Right lobe of liver (tissue), 6 donors: ENCODE measurements around the gene IL17B. TPM values are rescaled to one million over a fixed set of nuclear protein-coding genes. Genes with fewer than 3 reads are reported as not detected.

Experiments
- ATAC-seq, 4 donors: fragments of 200-7000 bp; cut with Tn5 transposase; one replicate each; pipeline ENCODE4 v1.9.1; 2020; ENCODE audit warnings: mild to moderate bottlenecking in 4 of 4, moderate library complexity in 4 of 4
- DNase-seq, 3 donors: peaks; one replicate each; pipeline ENCODE4 v3.0.0-alpha.2; 2020
- H3K27ac ChIP-seq, 3 donors: fragments of 200-600 bp; one replicate each; pipeline ENCODE4 v1.8.0; 2022
- H3K27me3 ChIP-seq, 2 donors: fragments of 200-600 bp; one replicate each; pipeline ENCODE4 v1.8.0; 2022
- H3K36me3 ChIP-seq, 4 donors: fragments of 200-600 bp; sonication (generic) in 1 of 4; one replicate each; pipeline versions ENCODE4 v1.5.1 to v1.8.0; 2017 to 2022; ENCODE audit warnings: control low read depth in 1 of 4
- H3K4me1 ChIP-seq, 4 donors: fragments of 200-600 bp; sonication (generic) in 1 of 4; one replicate each; pipeline versions ENCODE4 v1.5.1 to v1.8.0; 2017 to 2022; ENCODE audit warnings: control low read depth in 1 of 4
- H3K4me3 ChIP-seq, 3 donors: fragments of 200-600 bp; one replicate each; pipeline ENCODE4 v1.8.0; 2022
- H3K9me3 ChIP-seq, 4 donors: fragments of 200-600 bp; sonication (generic) in 1 of 4; one replicate each; pipeline versions ENCODE4 v1.5.1 to v1.8.0; 2017 to 2022; ENCODE audit warnings: control low read depth in 1 of 4
- POLR2A ChIP-seq: fragments of 450-650 bp; IDR thresholded peaks from one replicate; pipeline ENCODE4 v1.6.1; 2017; ENCODE audit warnings: antibody characterized with exemption, mild to moderate bottlenecking
- WGBS: methylation state at CpG from one replicate; pipeline ENCODE4 v1.1.6; 2018; ENCODE audit warnings: low coverage, low lambda C conversion rate; ENCODE audit not compliant: insufficient coverage; ENCODE audit errors: missing lambda C conversion rate; 5-methylcytosine and 5-hydroxymethylcytosine counted together
- intact Hi-C, 2 donors: fragments of 100-400 bp; cut with DNase I; formaldehyde crosslinking; loops; one replicate each; pipeline versions ENCODE4 v1.11.2 to v1.14.1; 2022
- total RNA-seq, 6 experiments: library from RNA; depleted of rRNA in 2 of 6; stranded (reverse); fragments of >200 nt in 2 of 6; fragmentation: NEBNext Ultra II Directional in 3 of 6; extraction: Animal tissue kit (Norgen Biotek cat#: 25700) in 3 of 6; gene quantifications; one replicate each; pipeline versions ENCODE4 v1.1.0 to v1.2.4, GENCODE V29; 2016 to 2023
- TF ChIP-seq, protein P1 (sequence below), 4 donors: fragments of 200-600 bp in 3 of 4; fragments of 450-650 bp in 1 of 4; IDR thresholded peaks; one replicate each; pipeline versions ENCODE4 v1.5.1 to v1.8.0; 2016 to 2022; ENCODE audit warnings: antibody characterized with exemption in 4 of 4, mild to moderate bottlenecking in 2 of 4
- donor health status: DM: no; HTN: yes; CAD: no.
- donor health status: DM: no; HTN: no; CAD: no.
- donor health status: DM: no; HTN: no; CAD: no.
- donor health status: DM: no; HTN: yes; CAD: no.
- donor health status: DM: no; HTN: yes; CAD: no.

IL17B gene
- total RNA-seq, 6 experiments from 2014 or later: not detected

DNA sequence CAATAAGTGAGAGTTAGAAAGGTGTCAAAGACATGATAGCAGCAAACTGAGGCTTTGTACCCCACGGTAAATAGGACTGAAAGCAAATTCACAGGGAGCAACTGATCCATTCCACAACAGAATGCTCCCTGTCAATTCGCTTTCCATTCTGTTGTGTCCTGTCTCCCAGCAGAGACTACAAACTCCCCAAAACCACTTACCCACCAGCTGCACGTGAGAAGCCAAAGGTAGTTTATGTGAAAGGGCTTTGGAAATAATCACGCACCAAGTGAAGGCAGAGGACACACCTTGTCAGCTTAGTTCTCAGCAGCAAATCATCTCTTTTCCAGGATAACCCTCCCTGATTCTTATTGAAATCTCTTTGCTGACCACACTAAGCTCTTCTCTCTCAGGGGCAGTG is 46.6 kb upstream of the IL17B start:
- Histone ChIP-seq H3K27me3 (no peaks in the 10 kb centered on the region), H3K4me3 (no peak overlapping the region), H3K27ac (no peak overlapping the region), H3K4me1 (peaks cover 0 to 2% (median 0%) of the 10 kb centered on the region in 4 donors), H3K36me3 (no peaks in the 10 kb centered on the region), H3K9me3 (no peaks in the 10 kb centered on the region)
- DNase-seq (no peak), ATAC-seq (no peak)
- TF ChIP-seq POLR2A: no peak
- TF ChIP-seq, protein P1, sequence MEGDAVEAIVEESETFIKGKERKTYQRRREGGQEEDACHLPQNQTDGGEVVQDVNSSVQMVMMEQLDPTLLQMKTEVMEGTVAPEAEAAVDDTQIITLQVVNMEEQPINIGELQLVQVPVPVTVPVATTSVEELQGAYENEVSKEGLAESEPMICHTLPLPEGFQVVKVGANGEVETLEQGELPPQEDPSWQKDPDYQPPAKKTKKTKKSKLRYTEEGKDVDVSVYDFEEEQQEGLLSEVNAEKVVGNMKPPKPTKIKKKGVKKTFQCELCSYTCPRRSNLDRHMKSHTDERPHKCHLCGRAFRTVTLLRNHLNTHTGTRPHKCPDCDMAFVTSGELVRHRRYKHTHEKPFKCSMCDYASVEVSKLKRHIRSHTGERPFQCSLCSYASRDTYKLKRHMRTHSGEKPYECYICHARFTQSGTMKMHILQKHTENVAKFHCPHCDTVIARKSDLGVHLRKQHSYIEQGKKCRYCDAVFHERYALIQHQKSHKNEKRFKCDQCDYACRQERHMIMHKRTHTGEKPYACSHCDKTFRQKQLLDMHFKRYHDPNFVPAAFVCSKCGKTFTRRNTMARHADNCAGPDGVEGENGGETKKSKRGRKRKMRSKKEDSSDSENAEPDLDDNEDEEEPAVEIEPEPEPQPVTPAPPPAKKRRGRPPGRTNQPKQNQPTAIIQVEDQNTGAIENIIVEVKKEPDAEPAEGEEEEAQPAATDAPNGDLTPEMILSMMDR (IDR thresholded peaks at IDR 0.05): no peak
- intact Hi-C loops: no loop called here
- 61% methylated on average over 2 of the region's 4 CpGs for WGBS

DNA sequence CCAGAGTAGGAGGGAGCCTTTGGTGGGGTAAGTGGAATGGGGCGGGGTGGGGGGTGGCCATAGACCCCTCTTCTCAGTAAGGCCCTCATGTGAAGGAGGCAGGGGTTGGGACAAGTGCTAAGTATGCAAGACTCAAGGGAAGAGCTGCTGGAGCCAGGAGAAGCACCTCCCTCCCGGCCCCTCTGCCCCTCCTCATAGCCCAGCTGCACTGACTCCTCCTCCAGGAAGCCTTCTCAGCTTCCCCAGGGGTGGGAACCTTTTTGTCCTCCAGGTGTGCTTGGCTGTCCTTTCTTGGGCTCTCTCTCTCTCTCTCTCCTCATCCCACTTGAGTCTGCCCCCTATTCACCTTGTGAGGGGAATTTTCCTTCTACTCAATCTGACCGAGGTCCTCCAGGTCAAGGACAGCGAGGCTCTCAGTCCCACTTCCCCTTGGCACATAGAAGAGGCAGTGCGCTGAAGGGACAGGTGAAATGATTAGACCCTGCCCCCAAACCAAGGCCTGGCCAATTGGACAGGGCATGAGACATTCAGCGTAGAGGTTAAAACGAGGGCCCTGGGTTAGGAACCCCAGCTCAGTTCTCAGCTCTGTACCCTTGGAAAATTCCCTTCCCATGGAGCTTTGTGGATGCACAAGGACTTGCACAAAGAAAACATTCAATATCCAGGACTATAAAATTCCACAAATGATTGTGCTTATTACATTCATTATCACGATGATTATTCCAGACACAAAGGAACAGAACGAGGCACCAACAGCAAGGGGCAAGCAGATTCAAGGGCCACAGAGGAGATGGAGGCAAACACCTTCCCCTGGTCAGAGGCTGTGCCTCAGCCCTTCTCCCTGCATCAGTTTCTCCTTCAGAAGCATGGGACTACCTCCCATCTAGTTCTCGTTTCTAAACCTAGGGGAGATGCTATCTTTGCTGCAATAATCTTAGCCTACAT is 45.6 kb upstream of the IL17B start:
- no peaks in the 10 kb centered on the region for H3K9me3 ChIP-seq
- ATAC-seq (no peak), DNase-seq (no peak)
- no peak overlapping the region for H3K27ac ChIP-seq
- H3K36me3 ChIP-seq: no peaks in the 10 kb centered on the region
- TF ChIP-seq POLR2A: no peak
- TF ChIP-seq, protein P1 (IDR thresholded peaks at IDR 0.05): no peak
- no peaks in the 10 kb centered on the region for H3K27me3 ChIP-seq
- 60% methylated on average over 8 of the region's 10 CpGs for WGBS
- intact Hi-C loops: loop anchor here in 1 of 2 donors (5.0 kb wide), 1 partner anchor 42 kb away; no protein-coding TSS in a partner anchor
- no peak overlapping the region for H3K4me3 ChIP-seq
- no peaks in the 10 kb centered on the region for H3K4me1 ChIP-seq

DNA sequence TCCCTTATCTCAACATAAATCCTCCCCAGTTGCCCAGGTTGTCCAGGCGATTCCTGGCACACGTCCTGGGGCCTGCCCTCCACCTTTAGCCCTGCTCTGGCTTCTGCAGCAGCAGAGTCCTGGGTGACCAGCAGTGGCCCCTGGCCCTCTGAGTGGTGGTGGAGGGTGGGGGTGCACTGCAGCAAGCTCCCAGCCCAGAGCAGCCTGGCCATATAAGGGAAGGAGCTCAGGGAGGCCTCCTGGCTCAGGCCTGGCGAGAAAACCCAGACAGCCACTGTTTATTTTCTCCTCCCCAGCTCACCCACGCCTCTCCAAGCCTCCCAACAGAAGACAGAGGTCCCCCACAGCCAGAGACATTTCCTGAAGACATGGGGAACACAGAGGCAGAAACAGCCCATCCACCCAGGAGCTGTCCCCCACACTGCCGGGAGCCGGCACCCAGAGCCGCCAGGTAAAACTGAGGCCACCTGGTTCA is 44.7 kb upstream of the IL17B start:
- ATAC-seq (peak in 3 of 4 donors; percentile 9 to 17 (median 13)), DNase-seq (no peak)
- no peaks in the 10 kb centered on the region for H3K4me1 ChIP-seq
- H3K27me3 ChIP-seq: no peaks in the 10 kb centered on the region
- H3K9me3 ChIP-seq: no peaks in the 10 kb centered on the region
- no CpG with 5 or more reads among the region's 7 CpGs for WGBS
- TF ChIP-seq POLR2A: no peak
- TF ChIP-seq, protein P1 (IDR thresholded peaks at IDR 0.05): no peak
- H3K36me3 ChIP-seq: no peaks in the 10 kb centered on the region
- H3K27ac ChIP-seq: peak overlapping the region in 1 of 3 donors; percentile 48
- no peak overlapping the region for H3K4me3 ChIP-seq
- intact Hi-C loops: loop anchor here in 1 of 2 donors (5.0 kb wide), 1 partner anchor 42 kb away; no protein-coding TSS in a partner anchor

DNA sequence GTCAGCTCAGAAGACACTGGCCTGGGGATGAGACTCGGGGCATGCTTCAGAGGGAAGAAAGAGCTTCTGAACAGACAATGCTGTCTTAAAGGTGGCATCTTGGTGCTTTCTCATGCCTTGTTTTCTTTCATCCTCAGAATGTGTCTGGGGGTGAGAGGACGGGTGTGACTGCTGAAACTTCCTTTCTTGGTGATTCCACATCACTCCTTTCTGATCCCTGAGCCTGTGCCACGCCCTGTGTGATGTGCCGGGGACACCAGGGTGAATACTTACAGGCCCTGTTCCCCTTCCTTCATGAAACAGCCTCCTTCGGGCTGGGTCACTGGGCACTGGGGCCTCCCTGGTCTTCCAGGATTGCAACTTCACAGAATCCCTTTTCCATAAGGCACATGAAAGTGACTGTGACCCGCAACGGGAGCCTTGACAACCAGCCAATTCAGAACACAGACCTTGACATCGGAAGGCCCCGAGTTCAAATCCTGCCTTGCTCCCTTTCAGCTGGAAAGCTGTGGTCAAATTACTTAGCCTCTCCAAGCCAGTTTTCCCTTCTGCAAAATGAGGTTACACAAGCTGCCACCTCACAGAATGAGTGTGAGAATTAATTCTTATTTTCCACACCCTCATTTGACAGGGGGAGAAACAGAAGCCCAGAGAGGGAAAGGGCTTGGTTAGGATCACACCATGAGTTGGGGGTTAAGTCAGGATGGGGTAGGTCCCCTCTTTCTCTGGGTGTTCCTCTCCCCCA is 44.1 kb upstream of the IL17B start:
- no peak overlapping the region for H3K4me3 ChIP-seq
- 32% methylated on average over 6 of the region's 9 CpGs for WGBS
- ATAC-seq: no peak

More for the DNA sequence above, 44.1 kb upstream of the IL17B start:
- H3K27me3 ChIP-seq: no peaks in the 10 kb centered on the region
- H3K27ac ChIP-seq: peak overlapping the region in 1 of 3 donors; percentile 48
- no peaks in the 10 kb centered on the region for H3K36me3 ChIP-seq
- H3K4me1 ChIP-seq: no peaks in the 10 kb centered on the region
- no peaks in the 10 kb centered on the region for H3K9me3 ChIP-seq
- no peak for TF ChIP-seq POLR2A
- TF ChIP-seq, protein P1 (IDR thresholded peaks at IDR 0.05): no peak
- DNase-seq: no peak
- intact Hi-C loops: loop anchor here in 1 of 2 donors (5.0 kb wide), 1 partner anchor 41 kb away; no protein-coding TSS in a partner anchor
